GM21360 (cell line): ENCODE results near the gene FXYD1.
"Not testable (repeated sequence)": the region's sequence is repeated elsewhere in the genome, so short reads cannot be mapped to it uniquely, and the experiment has no call there.

Source experiments
- ATAC-seq: cut with Tn5 transposase; IDR thresholded peaks from one replicate; pipeline ENCODE4 v1.9.1; 2021; ENCODE audit warnings: mild to moderate bottlenecking, moderate library complexity; ENCODE audit not compliant: unreplicated experiment

FXYD1 gene

GRCh38 chr19:35141837-35142605, 3.4 kb downstream of the FXYD1 start:
- ATAC-seq = no peak

- ATAC-seq = no peak
These were observed 4.1 kb downstream of the FXYD1 start for GRCh38 chr19:35142606-35143230.

GRCh38 chr19:35143231-35143715, 4.6 kb downstream of the FXYD1 start, which contains the start of gene FXYD7:
Gene FXYD7, plus strand, starts transcription at chr19:35143255. Its CDS starts 79 bp downstream, at chr19:35143334.
- ATAC-seq = no peak

- no peak for ATAC-seq
These were observed 5.2 kb downstream of the FXYD1 start for GRCh38 chr19:35143818-35144217.

GRCh38 chr19:35144259-35144599, 5.6 kb downstream of the FXYD1 start:
- no peak for ATAC-seq

- ATAC-seq = no peak
These were observed 6.2 kb downstream of the FXYD1 start for GRCh38 chr19:35144600-35145436.

- ATAC-seq = no peak
These were observed 8.3 kb downstream of the FXYD1 start for GRCh38 chr19:35146746-35147459.

GRCh38 chr19:35149463-35149862, 10.8 kb downstream of the FXYD1 start:
- no peak for ATAC-seq

GRCh38 chr19:35150445-35150844, 11.8 kb downstream of the FXYD1 start:
- no peak for ATAC-seq

- ATAC-seq = no peak
These were observed 12.8 kb downstream of the FXYD1 start for GRCh38 chr19:35151273-35152065.

GRCh38 chr19:35153129-35153522, 14.5 kb downstream of the FXYD1 start:
- not testable (repeated sequence) for ATAC-seq

GRCh38 chr19:35153701-35154524, 15.3 kb downstream of the FXYD1 start:
- ATAC-seq = no peak

GRCh38 chr19:35154525-35155406, 16.1 kb downstream of the FXYD1 start, which contains the start of gene FXYD5:
Gene FXYD5, plus strand, starts transcription at chr19:35154735. Its CDS starts 816 bp downstream, at chr19:35155551.
- no peak for ATAC-seq

GRCh38 chr19:35155441-35155840, 16.8 kb downstream of the FXYD1 start:
- no peak for ATAC-seq

GRCh38 chr19:35155981-35156672, 17.5 kb downstream of the FXYD1 start:
- ATAC-seq = no peak

GRCh38 chr19:35156673-35157014, 18.0 kb downstream of the FXYD1 start:
- ATAC-seq = no peak

- no peak for ATAC-seq
These were observed 18.8 kb downstream of the FXYD1 start for GRCh38 chr19:35157431-35157830.

- ATAC-seq = no peak
These were observed 21.0 kb downstream of the FXYD1 start for GRCh38 chr19:35159606-35160005.
